ENCODE results near the gene IZUMO4.

The IZUMO4 gene

DNA sequence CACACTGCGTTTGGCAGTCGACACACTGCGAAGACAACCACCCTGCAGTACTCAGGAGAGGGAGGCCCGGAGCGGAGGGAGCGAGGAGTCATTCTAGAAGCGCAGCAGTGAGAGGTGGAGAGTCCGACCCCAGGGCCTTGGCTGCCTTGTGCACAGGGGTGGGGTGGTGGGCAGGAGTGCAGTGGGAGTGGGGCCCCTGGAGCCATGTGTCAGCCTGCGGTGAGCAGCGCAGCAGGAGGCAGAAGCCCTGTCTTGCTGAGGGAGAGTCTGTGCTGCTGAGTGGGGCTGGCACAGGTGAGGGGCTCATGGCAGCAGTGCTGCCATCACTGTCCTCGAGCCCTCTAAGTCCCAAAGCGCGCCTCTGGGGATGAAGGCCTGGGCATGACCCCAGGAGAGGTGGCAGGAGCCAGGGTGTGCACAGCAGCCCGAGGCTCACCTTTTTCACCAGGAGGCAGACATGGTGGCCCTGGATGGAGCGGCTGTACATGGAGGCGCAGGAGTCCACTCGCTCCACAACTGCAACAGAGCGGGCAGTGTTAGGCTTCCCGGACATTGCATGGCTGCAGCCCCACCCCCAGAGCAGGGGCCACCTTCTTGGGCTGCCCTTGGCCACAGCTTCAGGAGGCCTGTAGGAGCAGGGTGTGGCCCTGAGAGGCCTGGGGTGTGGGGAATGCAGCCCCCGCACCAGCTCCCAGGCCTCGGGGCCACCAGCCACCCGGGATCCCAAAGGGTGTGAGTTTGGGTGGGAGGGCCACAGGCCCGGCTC is 11.7 kb downstream of the IZUMO4 start:
- DNase-seq (ENCODE audit: low read depth): no peak

DNA sequence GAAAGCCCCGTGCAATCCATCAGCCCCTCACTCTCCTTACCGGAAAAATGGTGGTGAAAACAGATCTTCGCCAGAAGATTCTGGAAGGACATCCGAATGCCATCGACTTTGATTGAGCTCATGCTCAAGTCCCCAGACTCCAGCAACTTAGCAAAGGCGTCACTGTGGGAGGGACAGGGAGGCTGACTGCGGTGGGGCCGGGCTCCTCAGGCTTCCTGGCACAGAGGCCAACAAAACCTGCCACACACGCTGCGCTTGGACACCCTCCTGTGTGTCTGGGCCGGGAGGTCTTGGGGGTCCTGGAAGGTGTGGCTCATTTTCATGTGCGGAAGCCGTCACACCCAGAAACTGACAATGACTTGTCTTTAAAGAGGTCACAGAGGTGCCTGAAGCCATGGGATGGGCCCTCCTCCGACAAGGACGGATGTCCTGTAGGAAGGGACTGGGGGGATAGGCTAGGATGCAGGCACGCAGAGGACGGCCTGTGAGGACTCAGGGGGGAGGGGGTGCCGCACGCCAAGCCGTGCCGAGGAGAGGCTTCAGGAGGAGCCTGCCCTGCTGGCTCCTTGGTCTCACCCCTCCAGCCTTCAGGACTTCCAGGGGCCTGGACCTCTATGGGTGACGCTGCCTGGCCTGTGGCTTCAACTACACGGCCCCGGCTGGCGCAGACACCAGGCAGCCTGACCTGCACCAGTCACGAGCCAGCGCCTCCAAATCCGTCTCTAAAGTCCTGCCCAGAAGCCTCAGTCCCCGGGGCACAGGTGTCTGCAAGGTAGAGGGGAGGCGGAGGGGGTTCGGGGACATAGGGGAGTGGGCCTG is 12.5 kb downstream of the IZUMO4 start:
- no peak for DNase-seq (ENCODE audit: low read depth)

DNA sequence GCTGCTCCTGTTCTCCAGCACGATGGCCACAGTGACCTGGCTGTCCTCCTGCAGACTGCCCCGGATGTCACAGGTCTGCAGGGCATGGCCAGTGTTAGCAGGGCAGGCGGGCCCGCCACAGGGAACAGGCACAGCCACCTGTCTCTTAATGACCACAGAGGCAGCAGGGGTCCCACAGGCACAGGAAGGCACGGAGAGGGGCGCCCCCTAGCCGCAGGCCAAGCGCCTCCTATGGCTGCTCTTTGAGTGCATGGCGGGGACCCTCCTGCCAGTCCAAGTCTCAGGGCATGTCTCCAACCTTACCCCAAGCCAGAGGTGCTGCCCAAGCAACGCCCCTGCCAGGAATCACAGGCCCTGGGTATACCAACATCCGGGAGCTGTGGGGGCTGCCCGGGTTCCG is 14.1 kb downstream of the IZUMO4 start:
- DNase-seq (ENCODE audit: low read depth): no peak

DNA sequence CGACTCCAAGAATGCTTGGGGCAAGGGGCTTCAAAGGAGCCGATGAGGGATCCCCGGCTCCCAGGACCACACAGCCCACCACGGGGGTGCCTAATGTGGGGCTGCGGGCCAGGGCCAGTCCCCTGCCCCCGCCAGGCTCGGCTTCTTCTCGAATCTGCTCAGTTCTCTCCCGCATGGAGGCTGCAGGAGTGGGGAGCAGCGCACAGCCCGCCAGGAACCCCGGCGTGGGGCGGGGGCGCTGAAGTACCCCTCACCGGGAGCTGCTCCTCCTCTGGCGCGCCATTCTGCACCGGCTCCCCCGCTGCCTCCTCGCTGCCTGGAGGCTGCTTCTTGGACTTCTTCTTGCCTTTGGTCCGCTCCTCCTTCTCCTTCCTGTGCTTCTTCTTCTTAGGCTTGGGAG is 14.7 kb downstream of the IZUMO4 start:
- DNase-seq (ENCODE audit: low read depth): no peak

DNA sequence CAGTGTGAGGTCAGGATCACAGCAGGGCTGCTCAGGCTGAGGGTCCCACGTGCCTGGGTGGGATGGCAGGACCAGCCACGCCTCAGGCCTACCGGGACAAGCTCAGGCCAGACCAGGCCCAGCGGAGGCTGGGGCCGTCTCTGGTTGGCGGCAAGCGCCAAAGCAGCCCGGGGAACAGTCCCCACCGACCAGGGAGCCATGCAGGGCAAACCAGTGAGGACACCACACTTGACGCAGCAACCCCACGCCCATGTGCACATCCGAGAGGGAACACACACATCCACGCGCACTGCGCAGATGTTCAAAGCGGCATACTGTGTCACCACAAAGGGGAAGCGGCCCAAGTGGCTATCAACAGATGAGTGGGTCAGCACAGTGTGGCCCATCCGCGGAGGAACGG is 15.2 kb downstream of the IZUMO4 start:
- DNase-seq (ENCODE audit: low read depth): no peak

DNA sequence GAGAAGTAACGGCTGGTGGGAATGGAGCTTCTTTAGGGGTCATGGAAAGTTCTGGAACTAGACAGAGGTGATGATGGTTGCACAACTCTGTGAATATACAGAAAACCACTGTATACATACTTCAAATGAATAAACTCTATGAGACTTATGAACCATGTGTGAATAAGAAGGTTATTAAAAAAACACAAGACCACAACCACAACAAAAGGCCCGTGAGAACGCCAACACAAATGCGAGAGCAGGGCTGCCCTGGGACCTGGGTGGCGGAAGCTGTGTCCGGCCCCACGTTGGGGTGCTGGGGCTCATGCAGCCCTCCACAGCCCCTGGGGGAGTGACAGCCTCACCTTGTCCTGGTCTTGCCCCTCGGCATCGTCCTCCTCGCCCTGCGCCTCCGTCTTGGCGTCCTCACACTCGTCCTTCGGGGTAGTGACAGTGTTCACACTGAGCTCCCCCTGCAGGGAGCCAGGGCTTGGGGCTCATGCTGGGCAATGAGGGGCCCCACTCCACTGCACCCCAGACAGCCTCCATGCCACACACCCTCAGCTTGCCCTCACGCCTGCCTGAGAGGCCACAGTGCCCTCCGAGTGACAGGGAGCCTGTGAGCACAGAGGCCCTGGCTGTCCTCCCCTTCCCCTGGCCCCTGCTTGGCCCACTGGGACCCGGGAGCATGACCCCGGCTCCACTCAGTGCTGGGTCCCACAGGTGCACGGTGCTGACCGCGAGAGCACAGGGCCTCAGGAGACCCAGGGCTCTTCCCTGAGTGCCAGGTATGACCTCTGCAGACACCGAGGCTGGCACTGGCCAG is 16.0 kb downstream of the IZUMO4 start:
- peak; percentile 25 for DNase-seq (ENCODE audit: low read depth)

DNA sequence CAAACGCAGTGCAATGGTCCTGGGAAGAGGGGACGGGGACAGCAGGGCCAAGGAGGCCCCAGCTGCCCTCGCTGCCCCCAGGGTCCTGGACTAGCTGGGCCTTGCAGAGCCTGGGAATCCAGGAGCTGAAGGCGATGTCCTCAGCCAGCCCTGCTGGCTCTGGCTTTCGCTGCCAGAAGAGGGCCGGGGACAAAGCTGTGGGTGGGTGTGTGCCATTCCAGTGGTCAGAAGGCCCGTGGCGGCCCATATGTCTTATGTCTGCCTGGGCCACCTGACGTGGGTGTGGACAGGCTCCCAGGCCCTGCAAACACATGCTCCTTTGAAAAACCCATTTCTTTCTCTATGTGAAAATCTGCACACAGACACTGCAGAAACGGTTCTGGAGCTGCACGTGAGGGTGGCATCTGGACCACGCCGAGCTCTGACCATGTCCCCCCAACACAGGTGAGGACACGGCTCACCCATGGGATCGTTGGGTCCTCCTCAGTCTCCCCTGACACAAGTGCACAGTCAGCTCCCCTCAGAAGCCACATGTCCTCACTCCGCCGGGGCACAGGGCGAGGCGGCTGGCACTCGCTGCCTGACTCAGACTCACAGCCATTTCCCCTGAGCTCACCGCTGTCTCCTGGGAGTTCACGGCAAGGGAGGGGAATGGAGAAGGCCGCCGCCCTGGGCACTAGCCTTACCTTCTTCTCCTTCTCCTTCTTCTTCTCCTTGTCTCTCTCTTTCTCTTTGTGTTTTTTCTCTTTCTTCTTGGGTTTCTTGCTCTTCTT is 16.9 kb downstream of the IZUMO4 start:
- DNase-seq (ENCODE audit: low read depth): peak; percentile 22

DNA sequence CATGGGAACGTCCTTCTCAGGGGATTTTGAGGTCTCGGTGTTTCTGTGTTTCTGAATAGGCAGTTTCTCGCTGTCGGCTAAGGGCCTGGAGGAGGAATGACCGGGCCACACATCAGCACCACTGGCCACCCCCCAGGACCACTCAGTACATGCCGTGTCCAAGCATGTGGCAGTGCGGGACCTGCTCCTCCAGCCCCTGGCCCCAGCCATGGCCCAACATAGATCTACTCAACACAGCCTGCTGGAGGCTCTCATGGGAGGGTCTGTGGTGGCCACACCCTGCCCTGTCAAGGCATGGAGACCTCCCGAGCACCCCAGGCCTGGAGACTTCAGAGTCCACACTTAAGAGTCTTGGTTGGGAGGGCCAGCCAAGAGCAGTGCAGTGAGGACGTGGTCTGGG is 17.5 kb downstream of the IZUMO4 start:
- DNase-seq (ENCODE audit: low read depth): no peak

DNA sequence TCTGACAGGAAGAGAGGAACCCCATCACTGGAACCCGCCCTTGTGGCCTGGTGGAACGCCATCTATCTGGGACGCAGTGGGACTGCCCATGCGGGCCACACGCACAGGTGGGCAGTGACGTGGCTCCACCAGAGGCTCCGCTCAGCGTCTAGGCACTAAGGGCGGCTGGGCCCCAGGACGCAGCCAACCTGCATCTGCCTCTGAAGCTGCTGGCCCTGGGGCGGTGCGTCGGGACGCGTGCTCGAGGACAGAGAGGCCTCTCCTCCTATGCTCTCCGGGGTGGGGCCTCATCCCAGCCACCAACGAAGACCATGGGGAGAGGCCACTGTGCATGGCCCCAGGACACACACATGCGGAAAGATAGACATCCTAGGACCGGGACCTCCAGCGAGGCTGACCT is 18.1 kb downstream of the IZUMO4 start:
- no peak for DNase-seq (ENCODE audit: low read depth)

DNA sequence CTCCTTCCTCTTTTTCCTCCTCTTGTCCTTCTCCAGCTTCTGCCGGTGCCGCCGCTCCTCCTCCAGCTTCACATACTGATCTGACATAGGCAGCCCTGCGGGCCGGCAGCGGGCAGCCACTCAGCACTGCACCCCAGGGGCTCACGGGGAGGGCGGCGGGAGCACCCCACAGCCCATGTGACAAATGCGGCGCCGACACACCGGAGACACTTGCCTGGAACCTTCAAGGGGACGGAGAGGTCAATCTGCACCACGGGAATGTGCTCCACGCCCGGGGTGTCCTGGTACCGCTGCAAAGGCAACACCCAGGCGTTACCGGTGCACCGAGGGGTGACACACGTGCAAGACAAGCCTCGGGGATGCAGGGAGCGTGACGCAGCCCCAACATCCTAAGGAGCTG is 18.6 kb downstream of the IZUMO4 start:
- no peak for DNase-seq (ENCODE audit: low read depth)

DNA sequence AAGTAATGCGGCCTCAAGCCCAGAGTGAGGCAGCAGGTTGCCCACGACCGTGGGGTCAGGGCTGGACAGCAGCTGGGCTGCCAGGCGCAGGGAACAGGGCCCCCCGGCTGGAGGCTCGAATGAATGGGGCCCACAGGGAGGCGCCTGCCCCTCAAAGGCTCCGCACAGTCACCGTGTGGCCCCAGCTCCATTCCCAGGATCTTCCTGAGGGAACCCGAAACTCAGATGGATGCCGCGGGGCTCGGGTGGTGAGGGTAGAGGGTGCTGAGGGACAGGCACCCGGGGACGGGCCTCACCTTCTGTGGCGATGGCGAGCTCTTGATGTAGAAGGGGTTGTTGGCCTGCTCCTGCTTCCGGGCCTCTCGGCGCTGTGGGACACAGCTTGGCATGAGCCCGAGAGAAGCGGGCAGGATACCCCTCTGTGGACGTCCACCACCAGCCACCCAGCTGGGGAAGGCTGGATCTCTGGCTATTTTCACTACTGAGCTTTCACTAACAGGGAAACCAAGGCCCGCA is 19.3 kb downstream of the IZUMO4 start:
- no peak for DNase-seq (ENCODE audit: low read depth)

DNA sequence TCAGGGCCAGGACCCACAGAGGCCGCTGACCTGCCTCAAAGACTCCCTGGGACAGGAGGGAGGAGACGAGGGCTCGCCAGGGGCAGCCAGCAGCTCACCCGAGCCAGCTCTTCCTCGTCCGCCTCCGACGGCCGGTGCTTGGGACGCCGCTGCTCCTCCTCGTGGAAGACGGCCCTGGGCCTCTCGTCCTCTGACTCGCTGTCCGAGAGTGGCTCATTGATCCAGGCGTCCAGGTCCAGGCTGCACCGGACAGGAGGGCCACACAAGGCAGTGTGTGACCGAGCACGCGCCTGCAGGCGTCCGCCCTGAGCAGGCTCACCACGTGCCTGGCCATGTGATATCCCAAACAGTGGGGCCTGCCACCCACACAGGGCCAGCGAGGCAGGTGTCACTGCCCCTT is 19.8 kb downstream of the IZUMO4 start:
- no peak for DNase-seq (ENCODE audit: low read depth)

DNA sequence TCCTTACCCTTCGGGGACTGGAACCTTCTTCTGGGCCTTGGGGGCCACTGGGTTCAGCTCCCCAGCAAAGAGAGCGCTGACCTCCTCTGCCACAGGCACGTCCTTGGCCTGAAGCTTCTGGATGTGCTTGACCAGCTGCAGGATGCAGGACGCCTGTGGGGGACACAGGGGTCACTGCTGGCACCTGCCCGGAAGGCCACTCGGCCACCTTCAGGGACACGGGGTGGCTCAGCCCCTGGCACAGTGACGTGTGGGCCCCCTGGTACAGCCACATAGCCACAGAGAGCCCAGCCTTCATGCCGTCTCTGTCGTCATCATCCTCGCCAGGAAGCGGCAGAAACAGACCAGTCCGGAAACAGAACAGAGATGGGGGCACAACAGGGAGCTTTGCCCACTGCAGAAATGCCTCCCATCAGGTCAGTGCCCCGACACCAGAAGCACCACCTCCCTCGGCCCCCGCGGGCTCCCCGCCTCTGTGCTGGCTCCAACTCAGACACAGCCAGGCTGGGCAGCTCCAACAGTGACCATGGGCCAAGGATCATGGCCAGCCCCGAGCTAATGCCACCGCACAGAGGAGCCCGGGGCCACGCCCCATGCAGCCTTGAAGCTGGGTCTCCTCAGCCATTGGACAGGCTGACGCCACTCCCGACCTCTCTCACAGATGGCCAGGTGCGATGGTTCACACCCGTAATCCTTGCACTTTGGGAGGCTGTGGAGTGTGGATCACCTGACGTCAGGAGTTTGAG is 20.7 kb downstream of the IZUMO4 start:
- DNase-seq (ENCODE audit: low read depth): no peak

DNA sequence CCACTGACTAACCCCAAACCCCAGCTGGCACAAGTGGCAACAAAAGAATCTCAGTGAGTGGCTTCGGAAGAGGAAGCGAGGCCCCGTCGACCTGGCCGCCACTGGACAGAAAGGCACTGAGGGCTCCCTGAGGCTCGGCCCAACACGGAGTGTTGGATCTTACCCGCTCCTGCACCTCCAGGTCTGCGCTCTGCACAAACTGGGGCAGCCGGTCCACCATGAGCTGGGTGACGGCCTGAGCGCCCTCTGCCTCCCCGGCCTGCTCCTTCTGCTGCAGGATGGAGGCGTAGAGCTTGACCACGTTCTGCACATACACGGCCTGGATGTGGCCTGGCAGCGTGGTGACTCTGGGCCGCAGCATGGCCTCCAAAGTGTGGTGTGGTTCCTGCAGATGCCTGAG is 21.7 kb downstream of the IZUMO4 start:
- no peak for DNase-seq (ENCODE audit: low read depth)

DNA sequence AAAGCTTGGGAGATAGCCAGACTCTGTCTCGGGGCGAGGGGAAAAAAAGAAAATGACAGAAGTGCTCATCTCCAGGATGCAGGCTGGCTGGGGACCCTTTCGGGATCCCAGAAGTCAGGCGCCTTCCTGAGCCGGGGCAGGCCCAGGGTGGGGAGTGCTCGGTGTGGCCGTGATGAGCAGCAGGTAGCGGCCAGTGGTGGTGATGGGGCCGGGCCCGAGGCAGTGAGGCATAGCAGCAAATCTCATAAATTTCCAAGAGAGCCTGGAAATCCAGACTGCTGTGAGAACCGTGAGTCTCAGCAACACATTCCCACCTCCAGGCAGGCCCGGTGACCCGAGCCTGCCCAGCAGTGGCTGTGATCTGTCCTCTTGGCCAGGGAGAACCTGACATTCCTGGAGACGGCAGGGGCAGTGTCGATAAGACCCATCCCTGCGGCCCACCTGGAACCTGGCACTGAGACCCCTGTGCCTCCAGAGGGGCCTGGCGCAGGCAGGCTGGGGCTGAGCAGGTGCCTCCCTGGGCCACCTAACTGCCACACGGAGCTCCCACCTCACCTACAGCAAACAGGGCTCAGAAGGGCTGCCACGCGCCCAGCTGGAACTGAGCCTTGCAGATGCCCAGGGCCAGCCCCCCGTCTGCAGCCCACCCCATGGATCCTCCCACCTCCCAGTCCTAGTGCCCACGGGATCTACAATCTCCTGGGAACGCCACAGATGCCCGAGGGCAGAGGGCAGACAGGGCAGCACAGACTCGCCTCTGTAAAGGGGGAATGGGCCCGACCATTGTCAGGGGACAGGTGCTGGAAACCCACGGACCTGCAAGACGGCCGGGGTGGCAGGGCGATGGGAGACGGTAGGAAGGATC is 23.4 kb downstream of the IZUMO4 start:
- no peak for DNase-seq (ENCODE audit: low read depth)

DNA sequence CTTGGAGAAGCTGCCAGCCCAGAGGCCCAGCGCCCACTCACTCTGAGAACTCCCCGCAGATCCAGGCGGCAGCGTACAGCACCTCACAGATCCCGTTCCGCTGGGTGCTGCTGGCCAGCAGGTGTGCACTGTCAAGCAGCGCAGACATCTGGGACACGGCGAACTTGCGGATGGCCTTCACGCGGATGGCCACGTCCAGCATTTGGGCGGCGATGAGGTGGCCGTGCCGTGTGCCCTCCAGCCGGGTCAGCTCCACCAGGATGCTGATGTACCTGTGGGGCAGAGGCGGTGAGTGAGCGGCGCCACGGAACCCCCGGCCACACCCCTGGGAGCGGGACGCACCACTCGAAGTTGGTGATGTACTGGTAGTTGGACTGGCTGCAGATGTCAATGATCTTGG is 24.1 kb downstream of the IZUMO4 start:
- DNase-seq (ENCODE audit: low read depth): no peak

DNA sequence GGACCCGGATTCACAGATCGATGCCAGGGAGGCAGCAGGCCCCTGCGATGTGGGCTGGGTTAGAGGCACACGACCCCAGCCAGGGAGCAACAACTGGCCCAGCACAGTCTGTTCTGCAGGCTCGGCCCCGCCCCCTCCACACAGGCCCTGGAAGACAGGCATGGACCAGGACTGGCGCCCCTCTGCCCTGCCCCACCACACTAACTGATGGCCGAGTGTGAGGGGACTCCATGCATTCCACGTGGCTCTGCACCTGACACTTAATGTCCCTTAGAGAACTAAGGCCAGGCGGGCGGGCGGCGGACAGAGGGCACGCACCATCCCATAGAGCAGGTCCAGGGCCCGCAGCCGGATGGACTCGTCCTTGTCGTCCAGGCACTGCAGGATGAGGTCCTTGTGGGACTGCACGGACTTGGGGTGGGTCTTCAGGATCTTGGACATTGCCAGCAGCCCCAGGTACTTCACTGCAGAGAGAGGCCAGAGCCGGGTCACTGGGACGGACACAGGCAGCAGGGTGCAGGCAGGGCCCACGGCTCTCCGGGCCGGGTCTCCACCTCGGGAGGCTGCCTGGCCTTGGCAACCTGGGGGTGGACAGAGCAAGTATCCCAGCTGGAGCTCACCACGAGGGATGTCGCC is 24.8 kb downstream of the IZUMO4 start:
- no peak for DNase-seq (ENCODE audit: low read depth)

DNA sequence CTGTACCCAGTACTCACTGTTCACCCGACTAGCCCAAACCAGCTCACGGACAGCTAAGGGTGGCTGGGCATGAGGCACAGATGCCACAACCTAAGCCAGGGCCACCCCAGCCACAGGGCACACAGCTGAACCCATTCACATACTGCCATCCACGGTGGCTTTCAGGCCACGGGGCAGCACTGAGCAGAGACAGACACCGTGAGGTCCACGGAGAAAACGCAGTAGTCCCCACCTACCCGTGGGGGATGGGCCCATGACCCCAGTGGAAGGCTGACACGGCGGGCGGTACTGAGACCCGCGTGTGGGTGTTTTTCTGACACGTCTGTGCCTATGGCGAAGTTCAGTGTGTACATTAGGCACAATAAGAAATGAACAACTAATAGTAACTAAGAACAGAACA is 25.5 kb downstream of the IZUMO4 start:
- no peak for DNase-seq (ENCODE audit: low read depth)

DNA sequence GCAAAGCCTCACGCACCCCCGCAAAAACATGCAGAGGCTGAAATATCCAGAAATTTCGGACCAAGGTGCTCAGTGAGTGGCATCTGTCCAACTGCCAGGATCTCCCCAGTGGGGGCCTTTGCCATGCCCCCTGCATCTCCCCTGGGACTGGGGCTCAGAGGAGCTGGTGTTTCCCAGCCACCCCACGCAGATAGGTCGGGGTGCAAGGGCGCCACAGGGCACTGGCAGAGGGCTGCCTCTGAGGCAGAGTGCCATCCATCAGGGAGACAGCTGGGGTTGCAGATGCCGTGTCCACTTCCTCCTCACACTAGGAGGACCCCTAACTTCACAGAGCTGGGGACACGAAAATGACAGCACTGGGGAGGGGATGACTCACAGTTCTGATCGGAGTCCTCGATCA is 26.3 kb downstream of the IZUMO4 start:
- DNase-seq (ENCODE audit: low read depth): no peak
